ENCODE data around the gene GAB2. TPM values are rescaled to one million over a fixed set of nuclear protein-coding genes. Genes with fewer than 3 reads are reported as not detected.

GAB2 gene
- total and polyA plus RNA-seq, 2 of the 13 experiments (the other 11 are each of a cell fraction or from before 2014, with no cell fraction given): 4.1 to 8.6 TPM

- TF ChIP-seq ZNF512 (CRISPR knock-in tag; IDR thresholded peaks at IDR 0.05): no peak
- no peak for TF ChIP-seq FOXA1 (IDR thresholded peaks at IDR 0.05)
- no peak for TF ChIP-seq FOXA1 (CRISPR knock-in tag; IDR thresholded peaks at IDR 0.05)
- no peak for TF ChIP-seq LRRFIP1 (CRISPR knock-in tag; conservative IDR thresholded peaks at IDR 0.05)
- TF ChIP-seq CENPT (CRISPR knock-in tag; IDR thresholded peaks at IDR 0.05; ENCODE audit: low read depth): no peak
- TF ChIP-seq SOX13 (IDR thresholded peaks at IDR 0.05): no peak
- TF ChIP-seq SOX13 (CRISPR knock-in tag; conservative IDR thresholded peaks at IDR 0.05 in 1 of 2, IDR thresholded peaks at IDR 0.05 in 1 of 2): peak in 1 of 2 experiments; percentile 30; a peak in 1 of 4 replicates
- TF ChIP-seq KLF12 (CRISPR knock-in tag; IDR thresholded peaks at IDR 0.05; ENCODE audit: borderline replicate concordance): no peak
- TF ChIP-seq ATF3 (CRISPR knock-in tag; IDR thresholded peaks at IDR 0.05): no peak
- no peak for TF ChIP-seq MBNL3 (CRISPR knock-in tag; conservative IDR thresholded peaks at IDR 0.05)
- TF ChIP-seq SNRNP70 (IDR thresholded peaks at IDR 0.05; ENCODE audit: low read depth, low read length): no peak
- TF ChIP-seq PBX3 (CRISPR knock-in tag; IDR thresholded peaks at IDR 0.05; ENCODE audit: borderline replicate concordance): no peak
- TF ChIP-seq CEBPB (IDR thresholded peaks at IDR 0.05; ENCODE audit: borderline replicate concordance, low read depth, low read length): no peak
- no peak for TF ChIP-seq NCOA2 (CRISPR knock-in tag; IDR thresholded peaks at IDR 0.05)
- TF ChIP-seq ZNF652 (CRISPR knock-in tag; IDR thresholded peaks at IDR 0.05; ENCODE audit: borderline replicate concordance, low read depth): no peak
- no peak for TF ChIP-seq BRF2 (CRISPR knock-in tag; IDR thresholded peaks at IDR 0.05)
- no peak for TF ChIP-seq RELA (CRISPR knock-in tag; IDR thresholded peaks at IDR 0.05)
- TF ChIP-seq YY1 (IDR thresholded peaks at IDR 0.05; ENCODE audit: insufficient read depth, insufficient replicate concordance, low read depth, low read length): peak; percentile 46
- no peak for TF ChIP-seq SIX4 (CRISPR knock-in tag; IDR thresholded peaks at IDR 0.05)
- no peak for TF ChIP-seq SOX5 (CRISPR knock-in tag; IDR thresholded peaks at IDR 0.05; ENCODE audit: borderline replicate concordance)
- TF ChIP-seq CCAR2 (optimal IDR thresholded peaks at IDR 0.05; ENCODE audit: low read depth, low read length): no peak
- TF ChIP-seq TARDBP (CRISPR knock-in tag; IDR thresholded peaks at IDR 0.05): no peak
- no peak for TF ChIP-seq HOXA7 (CRISPR knock-in tag; IDR thresholded peaks at IDR 0.05)
- no peak for TF ChIP-seq NFE2L2 (IDR thresholded peaks at IDR 0.05; ENCODE audit: low read length)
- TF ChIP-seq FOXM1 (CRISPR knock-in tag; IDR thresholded peaks at IDR 0.05): no peak
- no peak for TF ChIP-seq ZNF251 (CRISPR knock-in tag; IDR thresholded peaks at IDR 0.05)
Observed at GRCh38 chr11:78417888-78418583, 416 bp upstream of the GAB2 start (continued).
